ENCODE data around the gene HTRA3.

DNA sequence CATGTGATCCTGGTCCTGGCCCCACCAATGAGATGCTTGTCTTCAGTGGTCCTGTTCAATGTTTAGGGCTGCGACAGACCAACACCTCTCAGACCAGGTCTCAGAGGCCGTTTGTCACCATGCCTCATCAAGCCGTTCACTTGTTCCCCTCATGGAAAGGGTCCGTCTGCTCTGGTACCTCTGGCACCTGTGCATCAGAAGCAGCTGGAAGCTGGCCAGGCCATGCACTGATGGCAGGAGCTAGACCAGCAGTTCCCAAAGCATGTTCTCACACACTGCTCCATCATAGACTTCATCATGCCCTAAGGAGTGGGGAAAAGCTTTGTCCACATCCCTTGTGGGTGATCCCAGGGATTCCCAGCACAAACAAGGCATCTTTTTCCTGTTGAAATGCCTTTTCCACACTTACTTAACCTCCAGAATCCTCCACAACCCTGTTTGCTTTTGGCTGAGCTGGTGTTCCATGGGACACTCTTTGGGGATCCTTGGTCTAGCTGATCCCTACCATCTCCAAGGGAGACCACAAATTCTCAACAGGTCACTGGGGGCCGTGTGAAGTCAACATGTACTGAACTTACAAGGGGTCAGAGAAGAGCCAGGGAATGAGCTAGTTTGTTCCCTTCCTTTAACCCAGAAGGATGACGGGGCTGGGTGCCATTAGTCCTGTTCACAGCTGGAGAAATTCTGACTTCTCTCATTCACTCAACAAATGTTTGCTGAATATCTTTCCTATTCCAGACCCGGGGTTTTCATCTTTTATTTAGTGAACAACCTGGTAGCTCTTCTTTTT is 48.7 kb upstream of the HTRA3 start:
- no peak for TF ChIP-seq RAD21 (IDR thresholded peaks at IDR 0.05; ENCODE audit: low read length)
- TF ChIP-seq, protein P1, sequence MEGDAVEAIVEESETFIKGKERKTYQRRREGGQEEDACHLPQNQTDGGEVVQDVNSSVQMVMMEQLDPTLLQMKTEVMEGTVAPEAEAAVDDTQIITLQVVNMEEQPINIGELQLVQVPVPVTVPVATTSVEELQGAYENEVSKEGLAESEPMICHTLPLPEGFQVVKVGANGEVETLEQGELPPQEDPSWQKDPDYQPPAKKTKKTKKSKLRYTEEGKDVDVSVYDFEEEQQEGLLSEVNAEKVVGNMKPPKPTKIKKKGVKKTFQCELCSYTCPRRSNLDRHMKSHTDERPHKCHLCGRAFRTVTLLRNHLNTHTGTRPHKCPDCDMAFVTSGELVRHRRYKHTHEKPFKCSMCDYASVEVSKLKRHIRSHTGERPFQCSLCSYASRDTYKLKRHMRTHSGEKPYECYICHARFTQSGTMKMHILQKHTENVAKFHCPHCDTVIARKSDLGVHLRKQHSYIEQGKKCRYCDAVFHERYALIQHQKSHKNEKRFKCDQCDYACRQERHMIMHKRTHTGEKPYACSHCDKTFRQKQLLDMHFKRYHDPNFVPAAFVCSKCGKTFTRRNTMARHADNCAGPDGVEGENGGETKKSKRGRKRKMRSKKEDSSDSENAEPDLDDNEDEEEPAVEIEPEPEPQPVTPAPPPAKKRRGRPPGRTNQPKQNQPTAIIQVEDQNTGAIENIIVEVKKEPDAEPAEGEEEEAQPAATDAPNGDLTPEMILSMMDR (conservative IDR thresholded peaks at IDR 0.05; ENCODE audit: low read depth, low read length): no peak
- no peak for TF ChIP-seq POLR2A (IDR thresholded peaks at IDR 0.05; ENCODE audit: low read depth, low read length)
- TF ChIP-seq CEBPB (IDR thresholded peaks at IDR 0.05; ENCODE audit: low read depth, low read length): no peak
- no peak for TF ChIP-seq BHLHE40 (IDR thresholded peaks at IDR 0.05; ENCODE audit: low read depth, low read length)
- no peak for TF ChIP-seq RFX5 (IDR thresholded peaks at IDR 0.05; ENCODE audit: low read depth, low read length)
- no peak for TF ChIP-seq SMC3 (IDR thresholded peaks at IDR 0.05; ENCODE audit: low read depth, low read length)
- no peak for TF ChIP-seq MAFK (IDR thresholded peaks at IDR 0.05; ENCODE audit: low read depth, low read length)

All from IMR-90 (cell line).